Head of caudate nucleus (tissue), 42 donors: ENCODE results near the gene SERPINC1.
"Not testable (repeated sequence)": the region's sequence is repeated elsewhere in the genome, so short reads cannot be mapped to it uniquely, and the experiment has no call there.

ENCODE experiments used
- DNase-seq, 42 donors: peaks; one replicate each; pipeline versions ENCODE4 v3.0.0 to v3.0.0-alpha.2; 2020 to 2021; ENCODE audit warnings: mixed read lengths in 7 of 42
- intact Hi-C: fragments of 100-400 bp; cut with DNase I; formaldehyde crosslinking; loops from one replicate; pipeline ENCODE4 v1.15.0; 2022

SERPINC1 gene

DNA sequence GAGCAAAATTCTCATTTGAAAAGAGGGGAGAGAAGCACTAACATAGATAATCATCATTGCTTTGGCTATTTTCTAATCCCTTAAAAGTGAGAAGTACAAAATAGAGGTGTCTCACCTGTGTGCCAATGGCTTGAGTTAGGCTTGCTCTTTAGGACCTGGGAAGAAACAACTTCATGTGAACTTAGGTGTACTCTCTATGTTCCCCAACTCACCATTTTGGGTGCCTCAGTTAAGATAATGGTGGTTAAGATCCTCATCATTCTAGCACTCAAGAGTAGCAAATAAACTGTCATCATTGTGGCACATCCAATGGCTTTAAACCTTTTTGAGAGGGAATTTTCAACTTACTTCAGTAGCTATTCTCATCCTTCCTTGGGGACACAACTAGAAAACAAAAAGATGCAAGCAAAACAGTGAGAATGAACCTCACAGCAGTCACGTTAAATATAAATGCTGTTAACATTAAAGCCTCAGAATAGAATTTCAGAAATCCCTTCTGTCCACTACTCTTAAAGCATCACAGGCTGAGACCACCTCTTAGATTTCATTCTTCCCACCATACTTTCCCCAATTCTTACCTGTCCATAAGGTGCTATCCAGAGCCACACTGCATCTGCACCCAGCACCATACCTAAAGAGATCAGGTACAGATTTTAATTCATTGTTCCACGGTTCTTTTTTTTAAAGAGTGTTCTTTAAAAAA, 50.6 kb downstream of the SERPINC1 start:
- intact Hi-C loops = loop anchor here (5.0 kb wide), 1 partner anchor 156 kb away; the partner anchor contains the start of gene RC3H1
- DNase-seq = no peak

DNA sequence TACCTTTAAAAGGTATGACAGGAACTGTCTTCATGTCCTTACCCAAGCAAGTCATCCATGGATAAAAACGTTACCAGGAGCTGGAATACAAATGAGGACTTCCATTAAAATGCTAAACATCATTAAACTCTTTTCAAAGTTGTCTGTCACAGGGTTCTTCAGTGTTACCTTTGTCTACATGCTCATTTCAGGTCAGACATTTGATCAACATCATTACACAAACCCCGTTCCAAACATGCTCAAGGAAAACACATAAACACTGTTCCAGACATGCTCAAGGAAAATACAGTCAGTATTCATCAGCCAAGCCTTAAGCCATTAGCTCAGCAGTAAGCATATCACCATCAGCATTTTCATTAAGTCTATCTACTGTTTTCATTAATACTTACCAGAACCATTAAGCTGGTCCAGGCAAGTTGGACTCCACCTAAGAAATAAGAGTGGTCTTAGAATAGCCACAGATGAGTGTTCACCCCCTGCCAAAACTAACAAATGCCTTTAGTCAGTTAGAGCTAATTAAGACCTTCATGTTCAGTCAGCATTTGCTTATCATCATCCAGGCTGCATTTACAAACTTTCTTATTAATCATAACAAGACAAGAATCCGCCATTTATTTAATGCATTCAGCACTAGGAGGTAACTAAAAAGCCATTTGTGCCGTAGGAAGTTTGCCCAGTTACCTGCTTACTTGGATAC, 51.5 kb downstream of the SERPINC1 start:
- intact Hi-C loops = loop anchor here (5.0 kb wide), 1 partner anchor 157 kb away; the partner anchor contains the start of gene RC3H1
- no peak for DNase-seq

DNA sequence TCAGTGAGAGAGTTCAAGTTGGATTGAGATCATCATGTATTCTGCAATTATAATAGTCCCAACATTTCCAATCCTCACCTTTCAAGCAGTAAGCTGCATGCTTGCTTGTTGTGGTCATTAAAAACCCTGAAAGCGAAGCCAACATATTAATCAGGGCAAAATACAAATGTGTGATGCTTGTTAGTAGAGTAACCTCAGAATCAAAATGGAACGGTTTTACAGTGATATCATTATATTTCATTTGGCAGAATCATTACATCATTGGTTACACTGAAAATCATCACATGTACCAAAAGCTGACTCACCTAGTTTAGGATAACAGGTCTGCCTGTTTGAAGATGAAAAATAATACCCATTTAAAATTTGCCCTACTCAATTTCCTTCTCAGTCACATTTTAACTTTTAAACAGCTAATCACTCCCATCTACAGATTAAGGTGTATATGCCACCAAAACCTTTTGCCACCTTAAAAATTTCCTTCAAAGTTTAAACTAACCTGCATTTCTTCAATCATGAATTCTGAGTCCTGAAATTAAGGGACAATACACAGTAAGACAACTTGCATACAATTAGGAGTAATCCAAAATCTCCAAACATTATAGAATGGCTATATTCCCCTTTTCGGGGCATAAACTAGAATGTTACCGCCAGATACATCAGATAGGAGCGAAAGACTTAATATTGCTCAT, 52.8 kb downstream of the SERPINC1 start:
- DNase-seq = no peak
- intact Hi-C loops = no loop called here

DNA sequence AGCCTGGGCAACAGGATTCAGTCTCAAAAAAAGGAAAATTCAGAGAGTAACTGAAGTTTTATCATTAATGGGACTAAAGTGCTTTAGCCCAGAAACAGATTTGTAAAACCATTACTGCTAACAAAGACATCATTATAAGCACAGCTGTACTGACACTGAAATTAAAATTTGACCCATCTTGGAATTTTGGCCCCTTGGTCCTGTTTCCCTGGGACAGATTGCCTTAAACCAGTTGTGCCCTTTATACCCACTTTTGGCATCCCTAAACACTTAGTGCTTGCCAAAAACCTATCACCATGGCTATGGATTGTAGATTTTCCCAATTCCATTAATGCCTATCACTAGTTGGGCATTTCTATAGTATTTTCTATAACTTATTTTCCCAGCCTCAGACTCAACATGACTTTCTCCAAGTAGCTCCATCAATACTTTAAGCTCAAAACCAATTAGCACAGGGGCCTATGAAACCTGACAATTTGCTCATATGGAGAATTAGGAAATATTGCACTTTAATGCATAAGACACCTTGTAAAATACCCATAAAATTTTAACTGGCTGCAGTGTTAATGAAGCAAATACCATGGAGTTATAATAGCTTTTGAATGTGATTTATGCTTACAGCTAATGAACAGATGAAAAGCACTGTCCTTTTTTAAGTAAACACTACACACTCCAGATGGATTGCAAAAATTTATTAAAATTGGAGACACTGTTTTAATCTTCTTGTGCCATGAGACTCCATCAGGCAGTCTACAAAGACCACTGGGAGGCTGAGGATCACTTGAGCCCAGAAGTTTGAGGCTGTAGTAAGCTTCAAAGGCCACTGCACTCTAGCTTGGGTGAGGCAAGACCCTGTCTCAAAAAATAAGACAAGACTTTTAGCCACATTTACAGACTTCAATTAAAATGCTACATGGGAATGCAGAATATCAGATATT, 53.6 kb downstream of the SERPINC1 start:
- intact Hi-C loops = no loop called here
- DNase-seq = no peak

DNA sequence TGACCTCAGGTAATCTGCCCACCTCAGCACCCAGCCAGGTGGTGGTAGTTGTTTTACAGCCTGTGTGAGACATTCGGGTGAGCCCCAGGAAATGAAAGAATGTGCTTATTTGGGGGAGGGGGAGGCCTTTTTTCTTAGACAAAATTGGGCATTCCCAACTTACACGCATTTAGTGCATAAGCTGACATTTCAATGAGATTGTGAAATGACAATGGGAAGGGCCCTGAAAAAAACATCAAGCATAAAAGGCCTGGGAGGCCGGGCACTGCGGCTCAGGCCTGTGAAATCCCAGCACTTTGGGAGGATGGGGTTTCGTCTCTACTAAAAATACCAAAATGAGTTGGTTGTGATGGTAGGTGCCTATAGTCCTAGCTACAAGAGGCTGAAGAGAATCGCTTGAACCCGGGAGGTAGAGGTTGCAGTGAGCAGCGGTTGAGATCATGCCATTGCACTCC, 54.3 kb downstream of the SERPINC1 start:
- DNase-seq = no peak
- intact Hi-C loops = no loop called here

DNA sequence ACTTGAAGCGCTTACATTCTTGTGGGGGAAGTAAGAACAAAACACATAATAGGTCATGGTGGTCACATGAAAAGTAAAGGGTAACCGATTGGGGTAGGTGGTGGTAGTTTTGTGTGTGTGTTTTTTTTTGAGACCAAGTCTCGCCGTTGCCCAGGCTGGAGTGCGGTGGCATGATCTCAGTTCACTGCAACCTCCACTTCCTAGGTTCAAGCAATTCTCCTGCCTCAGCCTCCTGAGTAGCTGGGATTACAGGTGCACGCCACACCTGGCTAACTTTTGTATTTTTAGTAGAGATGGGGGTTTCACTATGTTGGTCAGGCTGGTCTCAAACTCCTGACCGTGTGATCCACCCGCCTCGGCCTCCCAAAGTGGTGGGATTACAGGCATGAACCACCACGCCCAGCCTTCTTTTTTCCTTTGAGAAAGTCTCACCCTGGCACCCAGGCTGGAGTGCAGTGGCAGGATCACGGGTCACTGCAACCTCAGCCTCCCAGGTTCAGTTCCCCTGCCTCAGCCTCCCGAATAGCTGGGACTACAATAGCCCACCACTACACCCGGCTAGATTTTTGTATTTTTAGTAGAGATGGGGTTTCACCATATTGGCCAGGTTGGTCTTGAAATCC, 54.9 kb downstream of the SERPINC1 start:
- intact Hi-C loops, DNase-seq: not testable (repeated sequence)

DNA sequence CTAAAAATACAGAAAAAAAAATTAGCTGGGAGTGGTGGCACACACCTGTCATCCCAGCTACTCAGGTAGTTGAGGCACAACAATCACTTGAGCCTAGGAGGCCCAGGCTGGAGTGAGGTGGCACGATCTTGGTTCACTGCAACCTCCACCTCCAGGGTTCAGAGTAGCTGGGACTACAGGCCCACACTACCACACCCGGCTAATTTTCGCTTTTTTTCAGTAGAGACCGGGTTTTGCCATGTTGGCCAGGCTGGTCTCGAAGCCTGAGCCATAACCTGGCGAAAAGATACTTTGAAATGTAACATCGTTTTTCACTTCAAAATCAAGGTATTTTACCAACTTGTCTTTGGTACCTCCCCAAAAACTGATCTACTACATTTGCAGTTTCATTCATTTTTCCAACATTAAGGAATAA, 55.4 kb downstream of the SERPINC1 start:
- no peak for DNase-seq
- intact Hi-C loops = no loop called here

DNA sequence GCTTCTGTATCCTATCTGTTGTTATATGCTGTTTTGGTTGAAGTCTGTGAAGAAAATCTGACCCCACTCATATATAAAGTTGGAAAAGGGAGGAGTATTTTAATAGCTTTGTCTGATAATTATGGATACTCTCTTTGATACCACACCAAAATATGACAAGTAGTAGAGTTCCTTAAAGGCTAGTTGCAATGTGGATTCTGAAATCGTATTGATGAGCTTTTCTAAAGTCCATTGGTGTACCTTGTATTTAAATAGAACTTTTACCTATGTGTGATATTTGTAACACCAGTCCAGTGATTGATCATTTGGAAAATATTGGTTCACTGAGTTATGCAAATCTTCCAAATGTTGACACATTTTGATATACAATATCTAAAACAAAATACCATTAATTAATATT, 57.1 kb downstream of the SERPINC1 start:
- intact Hi-C loops = no loop called here
- DNase-seq = no peak

DNA sequence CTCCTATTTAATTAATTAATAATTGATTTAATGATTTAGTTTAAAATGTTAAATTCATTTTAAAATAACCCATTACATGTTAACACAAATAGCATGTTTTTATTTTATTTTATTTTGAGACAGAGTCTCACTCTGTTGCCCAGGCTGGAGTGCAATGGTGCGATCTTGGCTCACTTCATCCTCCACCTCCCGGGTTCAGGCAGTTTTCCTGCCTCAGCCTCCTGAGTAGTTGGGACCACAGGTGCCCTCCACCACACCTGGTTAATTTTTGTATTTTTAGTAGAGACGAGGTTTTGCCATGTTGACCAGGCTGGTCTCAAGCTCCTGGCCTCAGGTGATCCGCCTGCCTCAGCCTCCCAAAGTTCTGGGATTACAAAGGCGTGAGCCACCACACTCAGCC, 57.6 kb downstream of the SERPINC1 start:
- DNase-seq, intact Hi-C loops: not testable (repeated sequence)

DNA sequence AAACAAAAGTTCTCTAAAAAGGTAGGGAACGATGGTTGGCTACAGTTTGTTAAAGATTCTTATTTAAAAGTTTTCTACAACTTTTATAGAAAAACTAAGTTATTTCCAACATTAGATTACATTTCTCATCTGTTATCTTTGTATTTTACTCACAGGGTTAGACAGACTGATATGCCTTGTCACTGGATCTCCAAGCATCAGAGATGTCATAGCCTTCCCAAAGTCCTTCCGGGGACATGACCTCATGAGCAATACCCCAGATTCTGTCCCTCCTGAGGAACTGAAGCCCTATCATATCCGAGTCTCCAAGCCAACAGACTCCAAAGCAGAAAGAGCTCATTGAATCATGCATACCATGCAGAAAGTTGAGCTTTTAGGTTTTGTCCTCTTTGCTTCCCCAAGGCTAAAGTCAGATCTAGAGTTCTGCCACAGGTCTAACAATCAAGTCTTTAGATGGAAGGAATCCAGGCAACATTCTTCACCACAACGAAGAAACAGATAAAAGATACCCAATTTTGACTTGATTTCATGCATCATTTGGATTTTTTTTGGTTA, 59.7 kb downstream of the SERPINC1 start:
- intact Hi-C loops = no loop called here
- no peak for DNase-seq

DNA sequence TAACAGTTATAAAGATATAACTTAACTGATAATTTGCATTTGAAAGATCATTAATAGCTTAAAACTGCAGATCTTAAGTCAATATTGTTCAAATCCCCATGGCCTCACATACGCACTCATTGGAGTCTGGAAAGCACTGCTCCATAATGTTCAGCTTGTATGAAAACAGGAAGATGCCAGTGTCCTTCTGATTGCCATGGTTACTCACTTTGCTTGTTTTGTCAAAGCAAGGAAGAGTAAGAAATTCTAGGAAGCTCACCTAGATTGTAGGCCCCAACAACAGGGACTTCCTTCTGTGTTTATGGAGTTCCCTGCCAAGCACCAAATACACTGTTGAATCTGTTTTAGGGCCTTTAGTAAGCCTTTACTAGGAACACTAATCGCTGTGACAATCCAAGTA, 60.2 kb downstream of the SERPINC1 start:
- no peak for DNase-seq
- intact Hi-C loops = no loop called here

DNA sequence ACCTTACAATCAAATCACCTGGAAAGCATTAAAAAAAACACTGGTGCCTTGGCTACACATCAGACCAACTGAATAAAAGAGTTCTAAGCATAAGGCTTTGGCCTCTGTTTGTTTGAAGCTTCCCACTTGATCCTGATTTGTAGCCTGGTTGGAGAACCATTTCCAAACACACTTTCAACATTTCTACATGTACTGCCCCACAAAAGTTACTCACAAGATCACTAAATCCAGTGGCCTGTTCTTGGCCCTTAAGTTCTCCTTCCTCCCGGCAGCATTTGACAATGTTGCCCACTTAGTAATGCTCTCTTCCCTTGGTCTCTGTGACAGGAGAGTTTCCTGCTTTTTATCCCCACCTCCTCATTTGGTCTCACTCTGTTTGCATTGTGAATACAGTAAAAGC, 61.1 kb downstream of the SERPINC1 start:
- intact Hi-C loops = no loop called here
- no peak for DNase-seq
